CD1c-positive myeloid dendritic cell (primary cell): Measurements from ENCODE around the gene WIPI1.
"Not testable (repeated sequence)": the region's sequence is repeated elsewhere in the genome, so short reads cannot be mapped to it uniquely, and the experiment has no call there.

ENCODE experiments used
- DNase-seq: peaks from one replicate; pipeline ENCODE4 v3.0.0-alpha.2; 2016; ENCODE audit errors: extremely low spot score

Gene WIPI1

GRCh38 chr17:68457168-68457538 lies at the start of gene WIPI1:
TSS of gene WIPI1 (minus strand) at chr17:68457496. CDS start at chr17:68457421, 75 bp downstream.
- DNase-seq: no peak

- DNase-seq: no peak
Measured at GRCh38 chr17:68505951-68506350, 48.7 kb upstream of the WIPI1 start.

DNA sequence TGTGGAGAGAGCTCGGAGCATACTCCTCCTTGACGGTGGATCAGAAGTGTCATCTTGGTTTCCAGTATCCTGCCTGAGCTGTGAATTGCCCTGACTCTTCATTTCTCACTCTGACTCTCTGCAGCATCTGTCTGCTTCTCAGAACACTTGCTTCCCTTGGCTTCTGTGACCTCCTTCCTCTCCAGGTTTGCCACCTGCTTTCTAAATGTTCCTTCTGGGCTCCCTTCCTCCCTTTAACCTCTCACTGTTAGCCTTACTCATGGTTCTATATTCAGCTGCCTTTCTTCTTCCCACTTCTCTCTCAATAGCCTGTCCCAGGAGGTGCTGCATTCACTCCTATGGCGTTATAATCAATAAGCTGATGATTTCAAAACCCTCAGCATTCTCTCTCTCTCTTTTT lies 43.8 kb upstream of the WIPI1 start:
- DNase-seq: no peak

DNA sequence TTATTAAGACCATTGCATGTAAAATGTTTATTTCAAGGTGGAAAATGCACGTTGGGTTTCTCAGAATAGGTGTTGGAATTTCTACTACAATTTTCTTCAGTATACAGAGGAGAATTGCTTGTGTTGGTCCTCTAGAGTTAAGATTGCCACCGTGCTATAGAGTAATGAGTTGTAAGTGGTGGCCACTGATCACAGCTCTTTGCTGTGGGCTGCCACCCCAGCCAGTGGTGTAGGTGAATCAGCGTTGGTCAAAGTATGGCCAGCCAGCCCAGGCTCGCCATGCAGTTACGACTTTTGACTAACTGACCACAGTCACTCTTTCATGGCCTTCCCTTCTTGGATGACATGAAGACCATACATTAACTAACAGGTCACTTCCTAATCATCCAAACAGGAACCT lies 42.3 kb upstream of the WIPI1 start:
- peak; percentile 39 for DNase-seq

GRCh38 chr17:68498479-68499326 lies 41.4 kb upstream of the WIPI1 start:
- DNase-seq: peak; percentile 88

DNA sequence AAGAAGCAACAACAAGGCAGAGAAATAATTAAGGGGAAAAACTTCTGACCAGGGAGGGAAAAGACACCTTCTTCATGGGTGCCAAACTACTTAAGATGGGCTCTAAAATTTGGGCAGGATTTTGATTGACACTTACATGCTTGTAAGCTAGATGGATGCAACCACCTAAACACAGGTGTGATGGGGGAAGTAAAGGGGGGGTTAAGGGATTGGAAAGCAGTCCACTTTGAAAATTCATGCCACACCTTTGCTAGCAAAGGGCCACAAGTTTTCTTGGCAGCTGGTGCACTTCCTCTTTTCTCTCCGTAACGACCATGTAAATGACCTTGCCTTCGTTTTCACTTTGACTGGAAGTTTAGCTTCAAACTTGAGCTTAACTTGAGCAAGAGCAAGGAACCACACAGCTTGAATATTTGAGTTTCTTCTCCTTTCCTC lies 40.6 kb upstream of the WIPI1 start:
- DNase-seq: peak; percentile 92

GRCh38 chr17:68495081-68495480 lies 37.8 kb upstream of the WIPI1 start:
- no peak for DNase-seq

DNA sequence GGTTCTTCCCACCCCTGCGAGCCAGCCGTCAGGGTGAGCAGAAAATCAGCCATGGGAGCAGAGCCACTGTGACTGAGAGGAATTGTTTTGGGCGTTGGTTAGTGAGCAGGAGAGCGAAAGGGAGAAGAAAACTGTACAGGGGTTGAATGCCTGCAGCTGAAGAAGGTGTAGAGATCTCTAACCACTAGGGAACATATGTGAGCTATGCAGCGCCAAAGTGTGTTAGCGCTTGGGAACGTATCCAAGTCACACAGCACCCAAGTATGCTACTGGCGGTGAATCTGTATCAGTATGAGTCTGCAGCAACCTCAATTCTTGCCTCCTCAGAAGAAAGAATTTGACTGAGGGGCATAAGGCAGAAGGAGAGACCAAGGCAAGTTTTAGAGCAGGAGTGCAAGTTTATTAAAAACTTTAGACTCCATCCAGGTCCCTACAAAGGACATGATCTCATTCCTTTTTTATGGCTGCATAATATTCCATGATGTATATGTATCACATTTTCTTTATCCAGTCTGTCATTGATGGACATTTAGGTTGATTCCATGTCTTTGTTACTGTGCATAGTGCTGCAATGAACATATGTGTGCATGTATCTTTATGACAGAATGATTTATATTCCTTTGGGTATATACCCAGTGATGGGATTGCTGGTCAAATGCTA lies 35.2 kb upstream of the WIPI1 start:
- not testable (repeated sequence) for DNase-seq

GRCh38 chr17:68491381-68492231 lies 34.3 kb upstream of the WIPI1 start:
- DNase-seq: peak; percentile 92

DNA sequence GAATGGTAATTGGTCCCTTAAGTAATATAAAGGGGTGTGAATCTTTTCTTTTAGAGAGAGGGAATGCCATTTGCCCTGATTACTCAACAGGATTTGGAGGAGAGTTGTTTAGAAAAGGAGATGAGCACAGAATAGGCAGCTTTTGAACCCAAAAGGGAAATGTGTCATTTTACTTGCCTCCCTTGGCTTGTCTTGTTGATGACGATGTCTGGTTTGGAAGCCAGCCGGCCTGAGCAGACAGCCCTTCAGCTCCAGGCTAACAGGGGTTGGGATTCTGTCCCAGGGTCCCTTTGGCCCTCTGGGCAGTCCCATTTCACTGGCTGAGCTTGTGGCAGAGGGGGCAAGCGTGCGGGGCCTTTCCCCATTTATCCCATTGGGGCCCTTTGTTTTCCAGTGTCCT lies 32.6 kb upstream of the WIPI1 start:
- no peak for DNase-seq

DNA sequence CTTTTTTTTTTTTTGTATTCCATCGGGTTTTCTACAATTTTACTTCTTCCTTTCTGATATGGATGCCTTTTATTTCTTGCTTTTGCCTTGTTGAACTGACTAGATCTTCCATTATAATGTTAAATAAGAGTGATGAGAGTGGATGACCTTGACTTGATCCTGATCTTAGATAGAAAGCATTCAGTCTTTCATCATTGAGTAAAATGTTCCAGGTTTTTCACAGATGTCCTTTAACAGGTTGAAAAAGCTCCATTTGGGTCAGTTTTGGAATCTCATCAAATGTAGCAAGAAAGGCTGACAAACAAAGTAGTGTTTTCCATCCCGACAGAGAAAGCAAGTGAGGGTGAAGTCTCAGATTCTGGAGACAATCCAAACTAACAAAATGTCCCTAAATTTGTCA lies 27.2 kb upstream of the WIPI1 start:
- no peak for DNase-seq

- no peak for DNase-seq
Measured at GRCh38 chr17:68482576-68483041, 25.3 kb upstream of the WIPI1 start.

- DNase-seq: no peak
Measured at GRCh38 chr17:68480885-68481284, 23.6 kb upstream of the WIPI1 start.

- no peak for DNase-seq
Measured at GRCh38 chr17:68470961-68471360, 13.7 kb upstream of the WIPI1 start.

GRCh38 chr17:68468788-68469187 lies 11.5 kb upstream of the WIPI1 start:
- no peak for DNase-seq

DNA sequence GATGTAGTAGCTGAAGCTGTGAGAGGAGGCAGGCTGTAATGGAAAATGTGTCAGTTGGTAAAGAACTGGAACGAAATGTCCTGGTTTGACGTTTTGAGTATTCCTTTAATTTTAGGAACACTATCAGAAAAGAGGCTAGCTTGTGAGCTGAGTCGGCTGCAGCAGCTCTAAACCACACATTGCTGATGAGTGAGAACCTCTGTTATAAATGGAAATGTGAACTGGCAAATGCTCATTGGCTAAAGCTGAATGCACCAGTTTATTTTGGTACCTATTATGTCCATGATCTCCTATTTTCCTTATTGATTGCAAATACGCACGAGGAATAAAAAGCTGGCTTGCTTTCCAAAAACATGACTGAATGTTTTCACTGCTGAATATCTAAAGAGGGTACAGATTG lies 11.0 kb upstream of the WIPI1 start:
- no peak for DNase-seq

GRCh38 chr17:68463211-68464019 lies 6.1 kb upstream of the WIPI1 start:
- no peak for DNase-seq

GRCh38 chr17:68462381-68463210 lies 5.3 kb upstream of the WIPI1 start:
- DNase-seq: peak; percentile 94

DNA sequence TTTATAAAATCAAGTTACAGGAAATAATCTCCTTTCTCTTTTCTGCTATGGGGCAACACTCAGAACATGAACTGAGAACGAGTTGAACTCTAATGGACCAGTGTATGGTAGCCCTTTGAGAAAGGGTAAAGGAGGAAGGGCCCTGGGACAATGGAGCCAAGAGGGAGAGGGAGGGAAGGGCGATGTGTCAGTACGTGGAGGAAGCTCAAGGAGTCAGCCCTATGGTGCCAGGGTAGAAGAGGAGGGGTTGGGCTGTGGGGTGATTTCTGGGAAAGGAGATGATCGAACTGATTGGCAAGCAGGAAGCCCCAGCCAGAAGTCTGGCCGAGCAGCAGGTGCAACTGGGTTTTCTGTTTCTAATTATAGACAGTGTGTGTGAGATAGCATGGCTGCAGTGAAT lies 4.3 kb upstream of the WIPI1 start:
- peak; percentile 37 for DNase-seq

DNA sequence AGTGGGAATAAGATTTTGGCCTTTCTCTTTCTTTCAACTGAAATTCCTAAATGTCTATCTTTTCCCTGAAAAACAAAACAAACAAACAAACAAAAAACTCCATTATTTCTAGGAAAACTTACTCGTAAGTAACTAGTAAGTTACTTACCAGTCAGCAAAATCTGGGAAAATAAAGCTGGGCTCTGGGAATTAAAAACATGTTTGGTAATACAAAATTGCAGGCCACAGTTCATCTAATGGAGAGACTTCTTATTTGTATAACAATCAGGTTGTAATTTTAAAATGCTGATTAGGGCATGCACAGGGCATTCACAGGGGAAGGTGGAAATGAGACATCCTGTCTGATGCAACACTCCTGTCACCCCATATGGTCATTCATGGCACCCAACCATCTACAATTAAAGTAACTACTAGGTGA lies 3.8 kb upstream of the WIPI1 start:
- DNase-seq: peak; percentile 30
